Measurements from ENCODE around the gene GNAQ. TPM values are rescaled to one million over a fixed set of nuclear protein-coding genes. Genes with fewer than 3 reads are reported as not detected.

The GNAQ gene
- polyA plus RNA-seq, 1 of the 3 experiments (the other 2 are of a cell fraction) = 20.9 TPM

DNA sequence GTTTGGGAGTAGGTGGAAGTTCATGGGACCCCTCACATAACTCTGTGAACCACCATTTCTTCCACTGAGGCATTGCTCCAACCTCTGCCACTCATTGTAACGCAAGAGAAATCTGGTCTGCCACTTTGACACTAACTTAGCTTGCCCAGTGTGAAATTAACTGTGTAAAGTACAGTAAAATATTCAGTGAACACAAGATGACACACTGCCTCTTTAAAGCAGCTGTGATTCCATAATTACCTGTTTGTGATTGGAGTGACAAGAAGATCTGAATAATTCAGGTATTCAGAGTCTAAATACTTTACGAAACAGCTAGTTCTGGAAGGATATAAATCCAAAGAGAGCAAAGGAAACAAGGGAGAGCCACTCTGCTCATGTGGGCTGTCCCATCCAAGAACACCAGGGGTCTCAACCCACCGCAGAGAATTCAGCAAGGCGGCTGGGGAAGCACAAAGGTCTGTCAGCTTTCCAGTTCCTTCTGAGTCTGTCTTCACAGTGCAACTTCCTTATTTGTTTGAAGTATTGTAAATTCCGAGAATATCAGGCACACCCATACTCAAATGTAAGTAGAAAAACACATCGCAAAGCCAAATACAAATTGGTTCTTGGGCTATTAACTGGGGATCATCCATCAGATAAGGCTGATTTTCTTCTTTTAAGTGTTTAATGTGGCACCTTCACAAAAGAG, 86.9 kb downstream of the GNAQ start:
- Histone ChIP-seq H3K27ac (ENCODE audit: low read depth in 2 of 2, low read length in 1 of 2) (no peak overlapping the region), H3K79me2 (ENCODE audit: insufficient read depth) (peaks cover 96% of the 10 kb centered on the region), H3K9ac (no peak overlapping the region), H3K4me3 (ENCODE audit: low read depth in 2 of 2, low read length in 1 of 2) (no peak overlapping the region), H4K20me1 (ENCODE audit: insufficient read depth) (peaks cover 42% of the 10 kb centered on the region), H3K9me2 (no peaks in the 10 kb centered on the region), H3K9me3 (no peaks in the 10 kb centered on the region), H3K36me3 (replicated peaks in 1 of 2; ENCODE audit: control insufficient read depth in 1 of 2, insufficient read depth in 2 of 2, low read length in 1 of 2) (no peaks in the 10 kb centered on the region), H2AFZ (ENCODE audit: low read depth) (no peak overlapping the region), H3F3A (replicated peaks; ENCODE audit: insufficient read depth) (peaks cover 11% of the 10 kb centered on the region), H3K4me1 (ENCODE audit: control insufficient read depth in 1 of 2, insufficient read depth in 2 of 2, low read depth in 1 of 2, low read length in 1 of 2) (peaks cover 26 to 31% of the 10 kb centered on the region in 2 experiments; a peak in 3 of 4 replicates), H3K27me3 (ENCODE audit: insufficient read depth) (no peaks in the 10 kb centered on the region), H3K4me2 (no peak overlapping the region)
- 98% methylated on average over 6 of the region's 6 CpGs for whole genome bisulfite sequencing (ENCODE audit: low lambda C conversion rate)
- ChIA-PET CTCF (interaction anchor here (0.7 to 1.7 kb wide), 3 partner anchors 9 to 90 kb away, joined by 3 to 5 read pairs (median 4); no protein-coding TSS in a partner anchor), POLR2A (no interaction called here)
- TF ChIP-seq MEF2A (IDR thresholded peaks at IDR 0.05; ENCODE audit: borderline replicate concordance, low read depth) (no peak), FOSL2 (IDR thresholded peaks at IDR 0.05; ENCODE audit: borderline replicate concordance, low read depth) (no peak), JUND (IDR thresholded peaks at IDR 0.05) (no peak), SMC3 (IDR thresholded peaks at IDR 0.05; ENCODE audit: low read depth, low read length) (no peak), RXRA (IDR thresholded peaks at IDR 0.05; ENCODE audit: borderline replicate concordance, low read depth) (no peak), GABPA (IDR thresholded peaks at IDR 0.05; ENCODE audit: low read depth) (no peak), TCF12 (IDR thresholded peaks at IDR 0.05) (no peak), ELF1 (IDR thresholded peaks at IDR 0.05) (no peak), NRF1 (IDR thresholded peaks at IDR 0.05; ENCODE audit: low read depth, low read length) (no peak), CTCF (IDR thresholded peaks at IDR 0.05) (no peak)
- TF ChIP-seq, protein P1, sequence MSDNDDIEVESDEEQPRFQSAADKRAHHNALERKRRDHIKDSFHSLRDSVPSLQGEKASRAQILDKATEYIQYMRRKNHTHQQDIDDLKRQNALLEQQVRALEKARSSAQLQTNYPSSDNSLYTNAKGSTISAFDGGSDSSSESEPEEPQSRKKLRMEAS (IDR thresholded peaks at IDR 0.05; ENCODE audit: low read depth) = no peak
- no peak for DNase-seq

GRCh38 chr9:77943057-77943456, 88.6 kb downstream of the GNAQ start:
- ChIA-PET POLR2A (no interaction called here), CTCF (interaction anchor here (1.4 kb wide), 1 partner anchor 15 kb away, joined by 3 read pairs; no protein-coding TSS in a partner anchor)
- Histone ChIP-seq H3K27me3 (ENCODE audit: insufficient read depth) (no peaks in the 10 kb centered on the region), H3K9ac (no peak overlapping the region), H3K4me2 (no peak overlapping the region), H3K9me2 (no peaks in the 10 kb centered on the region), H3K4me1 (ENCODE audit: control insufficient read depth in 1 of 2, insufficient read depth in 2 of 2, low read depth in 1 of 2, low read length in 1 of 2) (peaks cover 17 to 26% of the 10 kb centered on the region in 2 experiments; a peak in 3 of 4 replicates), H3K4me3 (ENCODE audit: low read depth in 2 of 2, low read length in 1 of 2) (no peak overlapping the region), H3K27ac (ENCODE audit: low read depth in 2 of 2, low read length in 1 of 2) (no peak overlapping the region), H3K9me3 (no peaks in the 10 kb centered on the region), H4K20me1 (ENCODE audit: insufficient read depth) (peaks cover 56% of the 10 kb centered on the region), H2AFZ (ENCODE audit: low read depth) (no peak overlapping the region), H3K36me3 (replicated peaks in 1 of 2; ENCODE audit: control insufficient read depth in 1 of 2, insufficient read depth in 2 of 2, low read length in 1 of 2) (no peaks in the 10 kb centered on the region), H3F3A (replicated peaks; ENCODE audit: insufficient read depth) (peaks cover 11% of the 10 kb centered on the region), H3K79me2 (ENCODE audit: insufficient read depth) (peaks cover 96% of the 10 kb centered on the region)
- no peak for DNase-seq
- 92% methylated on average over 4 of the region's 4 CpGs for WGBS (ENCODE audit: low lambda C conversion rate)
- TF ChIP-seq, protein P2, sequence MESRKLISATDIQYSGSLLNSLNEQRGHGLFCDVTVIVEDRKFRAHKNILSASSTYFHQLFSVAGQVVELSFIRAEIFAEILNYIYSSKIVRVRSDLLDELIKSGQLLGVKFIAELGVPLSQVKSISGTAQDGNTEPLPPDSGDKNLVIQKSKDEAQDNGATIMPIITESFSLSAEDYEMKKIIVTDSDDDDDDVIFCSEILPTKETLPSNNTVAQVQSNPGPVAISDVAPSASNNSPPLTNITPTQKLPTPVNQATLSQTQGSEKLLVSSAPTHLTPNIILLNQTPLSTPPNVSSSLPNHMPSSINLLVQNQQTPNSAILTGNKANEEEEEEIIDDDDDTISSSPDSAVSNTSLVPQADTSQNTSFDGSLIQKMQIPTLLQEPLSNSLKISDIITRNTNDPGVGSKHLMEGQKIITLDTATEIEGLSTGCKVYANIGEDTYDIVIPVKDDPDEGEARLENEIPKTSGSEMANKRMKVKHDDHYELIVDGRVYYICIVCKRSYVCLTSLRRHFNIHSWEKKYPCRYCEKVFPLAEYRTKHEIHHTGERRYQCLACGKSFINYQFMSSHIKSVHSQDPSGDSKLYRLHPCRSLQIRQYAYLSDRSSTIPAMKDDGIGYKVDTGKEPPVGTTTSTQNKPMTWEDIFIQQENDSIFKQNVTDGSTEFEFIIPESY (IDR thresholded peaks at IDR 0.05; ENCODE audit: borderline replicate concordance, low read depth) = no peak
- TF ChIP-seq JUND (IDR thresholded peaks at IDR 0.05) (no peak), NRF1 (IDR thresholded peaks at IDR 0.05; ENCODE audit: low read depth, low read length) (no peak), POLR2AphosphoS5 (IDR thresholded peaks at IDR 0.05; ENCODE audit: low read depth, low read length) (no peak), FOXM1 (IDR thresholded peaks at IDR 0.05; ENCODE audit: low read depth) (no peak), ELF1 (IDR thresholded peaks at IDR 0.05) (no peak), CHD2 (IDR thresholded peaks at IDR 0.05; ENCODE audit: low read length, partially characterized antibody) (no peak), IRF3 (IDR thresholded peaks at IDR 0.05; ENCODE audit: low read depth, low read length) (no peak), MXI1 (IDR thresholded peaks at IDR 0.05; ENCODE audit: low read depth, low read length) (no peak), MEF2A (IDR thresholded peaks at IDR 0.05; ENCODE audit: borderline replicate concordance, low read depth) (no peak), FOXJ3 (CRISPR knock-in tag; IDR thresholded peaks at IDR 0.05) (no peak)
- TF ChIP-seq, protein P3, sequence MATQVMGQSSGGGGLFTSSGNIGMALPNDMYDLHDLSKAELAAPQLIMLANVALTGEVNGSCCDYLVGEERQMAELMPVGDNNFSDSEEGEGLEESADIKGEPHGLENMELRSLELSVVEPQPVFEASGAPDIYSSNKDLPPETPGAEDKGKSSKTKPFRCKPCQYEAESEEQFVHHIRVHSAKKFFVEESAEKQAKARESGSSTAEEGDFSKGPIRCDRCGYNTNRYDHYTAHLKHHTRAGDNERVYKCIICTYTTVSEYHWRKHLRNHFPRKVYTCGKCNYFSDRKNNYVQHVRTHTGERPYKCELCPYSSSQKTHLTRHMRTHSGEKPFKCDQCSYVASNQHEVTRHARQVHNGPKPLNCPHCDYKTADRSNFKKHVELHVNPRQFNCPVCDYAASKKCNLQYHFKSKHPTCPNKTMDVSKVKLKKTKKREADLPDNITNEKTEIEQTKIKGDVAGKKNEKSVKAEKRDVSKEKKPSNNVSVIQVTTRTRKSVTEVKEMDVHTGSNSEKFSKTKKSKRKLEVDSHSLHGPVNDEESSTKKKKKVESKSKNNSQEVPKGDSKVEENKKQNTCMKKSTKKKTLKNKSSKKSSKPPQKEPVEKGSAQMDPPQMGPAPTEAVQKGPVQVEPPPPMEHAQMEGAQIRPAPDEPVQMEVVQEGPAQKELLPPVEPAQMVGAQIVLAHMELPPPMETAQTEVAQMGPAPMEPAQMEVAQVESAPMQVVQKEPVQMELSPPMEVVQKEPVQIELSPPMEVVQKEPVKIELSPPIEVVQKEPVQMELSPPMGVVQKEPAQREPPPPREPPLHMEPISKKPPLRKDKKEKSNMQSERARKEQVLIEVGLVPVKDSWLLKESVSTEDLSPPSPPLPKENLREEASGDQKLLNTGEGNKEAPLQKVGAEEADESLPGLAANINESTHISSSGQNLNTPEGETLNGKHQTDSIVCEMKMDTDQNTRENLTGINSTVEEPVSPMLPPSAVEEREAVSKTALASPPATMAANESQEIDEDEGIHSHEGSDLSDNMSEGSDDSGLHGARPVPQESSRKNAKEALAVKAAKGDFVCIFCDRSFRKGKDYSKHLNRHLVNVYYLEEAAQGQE (IDR thresholded peaks at IDR 0.05; ENCODE audit: low read depth, low read length) = no peak

Data from SK-N-SH (cell line).